ENCODE measurements around the gene LAMC3. TPM values are rescaled to one million over a fixed set of nuclear protein-coding genes. Genes with fewer than 3 reads are reported as not detected.

Gene LAMC3
- total RNA-seq, 2 donors from 2014 or later = 3.9 to 16.8 TPM

- H3K36me3 ChIP-seq (replicated peaks in 1 of 2; ENCODE audit: insufficient read depth in 1 of 2, low read depth in 2 of 2) = no peaks in the 10 kb centered on the region
- DNase-seq (no peak), ATAC-seq (no peak)
- intact Hi-C loops (cut with DNase I) = no loop called here
- H3K27ac ChIP-seq = no peak overlapping the region
- no peaks in the 10 kb centered on the region for H3K9me3 ChIP-seq
- WGBS, 2 donors = 72 to 82% methylated on average over 6 to 12 of the region's 12 CpGs
- H3K4me3 ChIP-seq = no peak overlapping the region
- peaks cover 0 to 6% of the 10 kb centered on the region in 2 donors for H3K27me3 ChIP-seq
- TF ChIP-seq, protein P1, sequence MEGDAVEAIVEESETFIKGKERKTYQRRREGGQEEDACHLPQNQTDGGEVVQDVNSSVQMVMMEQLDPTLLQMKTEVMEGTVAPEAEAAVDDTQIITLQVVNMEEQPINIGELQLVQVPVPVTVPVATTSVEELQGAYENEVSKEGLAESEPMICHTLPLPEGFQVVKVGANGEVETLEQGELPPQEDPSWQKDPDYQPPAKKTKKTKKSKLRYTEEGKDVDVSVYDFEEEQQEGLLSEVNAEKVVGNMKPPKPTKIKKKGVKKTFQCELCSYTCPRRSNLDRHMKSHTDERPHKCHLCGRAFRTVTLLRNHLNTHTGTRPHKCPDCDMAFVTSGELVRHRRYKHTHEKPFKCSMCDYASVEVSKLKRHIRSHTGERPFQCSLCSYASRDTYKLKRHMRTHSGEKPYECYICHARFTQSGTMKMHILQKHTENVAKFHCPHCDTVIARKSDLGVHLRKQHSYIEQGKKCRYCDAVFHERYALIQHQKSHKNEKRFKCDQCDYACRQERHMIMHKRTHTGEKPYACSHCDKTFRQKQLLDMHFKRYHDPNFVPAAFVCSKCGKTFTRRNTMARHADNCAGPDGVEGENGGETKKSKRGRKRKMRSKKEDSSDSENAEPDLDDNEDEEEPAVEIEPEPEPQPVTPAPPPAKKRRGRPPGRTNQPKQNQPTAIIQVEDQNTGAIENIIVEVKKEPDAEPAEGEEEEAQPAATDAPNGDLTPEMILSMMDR (IDR thresholded peaks at IDR 0.05) = no peak
- no peak for TF ChIP-seq POLR2A (IDR thresholded peaks at IDR 0.05)
- no peaks in the 10 kb centered on the region for H3K4me1 ChIP-seq
These were observed 38.9 kb upstream of the LAMC3 start for GRCh38 chr9:130970052-130970451.

GRCh38 chr9:130970855-130971254 is 38.1 kb upstream of the LAMC3 start:
- no peak for ATAC-seq
- H3K9me3 ChIP-seq = no peaks in the 10 kb centered on the region
- 66% methylated on average over 3 of the region's 3 CpGs for WGBS, 2 donors

GRCh38 chr9:130971294-130971849 is 37.6 kb upstream of the LAMC3 start:
- Histone ChIP-seq H3K9me3 (no peaks in the 10 kb centered on the region), H3K36me3 (replicated peaks in 1 of 2; ENCODE audit: insufficient read depth in 1 of 2, low read depth in 2 of 2) (no peaks in the 10 kb centered on the region), H3K4me1 (no peaks in the 10 kb centered on the region), H3K27ac (no peak overlapping the region), H3K27me3 (peaks cover 0 to 6% of the 10 kb centered on the region in 2 donors), H3K4me3 (no peak overlapping the region)
- intact Hi-C loops (cut with DNase I) = no loop called here
- DNase-seq (no peak), ATAC-seq (no peak)
- TF ChIP-seq, protein P1 (IDR thresholded peaks at IDR 0.05) = no peak
- no peak for TF ChIP-seq POLR2A (IDR thresholded peaks at IDR 0.05)
- WGBS, 2 donors = 53 to 73% methylated on average over 11 to 12 of the region's 12 CpGs

More at GRCh38 chr9:130970855-130971254, 38.1 kb upstream of the LAMC3 start:
- Histone ChIP-seq H3K27me3 (peaks cover 0 to 6% of the 10 kb centered on the region in 2 donors), H3K27ac (no peak overlapping the region), H3K4me1 (no peaks in the 10 kb centered on the region), H3K4me3 (no peak overlapping the region), H3K36me3 (replicated peaks in 1 of 2; ENCODE audit: insufficient read depth in 1 of 2, low read depth in 2 of 2) (no peaks in the 10 kb centered on the region)
- no peak for DNase-seq
- intact Hi-C loops (cut with DNase I) = no loop called here
- TF ChIP-seq, protein P1 (IDR thresholded peaks at IDR 0.05) = no peak
- TF ChIP-seq POLR2A (IDR thresholded peaks at IDR 0.05) = no peak

DNA sequence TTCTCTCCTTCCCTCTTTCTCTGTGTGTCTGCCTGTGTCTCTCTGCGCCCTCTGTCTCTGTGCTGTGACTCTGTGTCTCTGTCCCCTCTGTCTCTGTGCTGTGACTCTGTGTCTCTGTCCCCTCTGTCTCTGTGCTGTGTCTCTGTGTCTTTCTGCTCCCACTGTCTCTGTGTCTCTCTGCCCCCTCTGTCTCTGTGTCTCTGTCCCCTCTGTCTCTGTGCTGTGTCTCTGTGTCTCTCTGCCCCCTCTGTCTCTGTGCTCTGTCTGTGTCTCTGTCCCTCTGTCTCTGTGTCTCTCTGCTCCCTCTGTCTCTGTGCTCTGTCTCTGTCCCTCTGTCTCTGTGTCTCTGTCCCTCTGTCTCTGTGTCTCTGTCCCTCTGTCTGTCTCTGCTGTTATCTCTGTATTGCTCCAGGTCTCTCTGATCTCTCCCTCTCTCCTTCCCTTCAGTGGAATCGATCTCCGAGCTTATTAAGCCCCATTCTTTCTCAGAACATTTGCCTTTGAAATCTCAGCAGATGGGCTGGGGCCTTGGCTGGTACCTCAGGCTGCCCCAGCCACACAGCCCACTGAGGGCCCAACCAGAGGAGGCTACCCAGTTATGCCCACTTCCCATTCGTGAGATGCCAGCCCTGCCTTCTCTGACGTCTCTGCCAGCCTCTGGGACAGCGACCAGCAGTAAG is 36.6 kb upstream of the LAMC3 start:
- Histone ChIP-seq H3K4me1 (no peaks in the 10 kb centered on the region), H3K9me3 (no peaks in the 10 kb centered on the region), H3K4me3 (no peak overlapping the region), H3K27me3 (peaks cover 0 to 6% of the 10 kb centered on the region in 2 donors), H3K36me3 (replicated peaks in 1 of 2; ENCODE audit: insufficient read depth in 1 of 2, low read depth in 2 of 2) (no peaks in the 10 kb centered on the region), H3K27ac (no peak overlapping the region)
- intact Hi-C loops (cut with DNase I) = no loop called here
- TF ChIP-seq, protein P1 (IDR thresholded peaks at IDR 0.05) = no peak
- TF ChIP-seq POLR2A (IDR thresholded peaks at IDR 0.05) = no peak
- no peak for ATAC-seq
- no peak for DNase-seq
- 46 to 56% methylated on average over 4 to 6 of the region's 6 CpGs for WGBS, 2 donors
